Thoracic aorta (tissue), 2 donors: Measurements from ENCODE around the gene MED15. TPM values are rescaled to one million over a fixed set of nuclear protein-coding genes. Genes with fewer than 3 reads are reported as not detected.

Source experiments
- ATAC-seq: fragments of 150-250 bp; one replicate; pipeline ENCODE4 v1.8.0; 2017; ENCODE audit warnings: low read depth; ENCODE audit not compliant: insufficient number of reproducible peaks, low FRiP score
- DNase-seq: peaks from one replicate; pipeline ENCODE4 v3.0.0-alpha.2; 2020; ENCODE audit warnings: low spot score
- H3K27ac ChIP-seq, 2 donors: fragments of 200-600 bp; sonication (generic); 1 replicate in 1 of 2; 2 replicates in 1 of 2; pipeline ENCODE4 v1.5.1; 2016; ENCODE audit warnings: mild to moderate bottlenecking in 2 of 2, moderate library complexity in 2 of 2
- H3K27me3 ChIP-seq: fragments of 200-600 bp; sonication (generic); replicated peaks from 2 replicates; pipeline ENCODE4 v1.6.0; 2016; ENCODE audit warnings: mild to moderate bottlenecking; ENCODE audit not compliant: insufficient read depth
- H3K36me3 ChIP-seq: fragments of 200-600 bp; sonication (generic); one replicate; pipeline ENCODE4 v1.5.1; 2016
- H3K4me1 ChIP-seq, 2 donors: fragments of 200-600 bp; sonication (generic); 1 replicate in 1 of 2; 2 replicates in 1 of 2; pipeline versions ENCODE4 v1.5.1 to v1.6.0; 2016; ENCODE audit warnings: low read depth in 2 of 2, mild to moderate bottlenecking in 1 of 2; ENCODE audit not compliant: control insufficient read depth in 1 of 2
- H3K4me3 ChIP-seq: fragments of 200-600 bp; sonication (generic); 2 replicates; pipeline ENCODE4 v1.5.1; 2016; ENCODE audit warnings: mild to moderate bottlenecking
- H3K9me3 ChIP-seq: fragments of 200-600 bp; sonication (generic); 2 replicates; pipeline ENCODE4 v1.5.1; 2016
- total RNA-seq, 2 donors: library from RNA; depleted of rRNA; stranded (reverse); fragments of >200 nt; gene quantifications; one replicate each; pipeline versions ENCODE4 v1.1.0 to v1.2.3, GENCODE V29; 2016
- TF ChIP-seq, protein P1 (sequence below): fragments of 200-600 bp; sonication (generic); IDR thresholded peaks from one replicate; pipeline ENCODE4 v1.5.1; 2019; ENCODE audit warnings: antibody characterized with exemption

The MED15 gene
- total RNA-seq, 2 donors from 2014 or later: 78.9 to 98.6 TPM

DNA sequence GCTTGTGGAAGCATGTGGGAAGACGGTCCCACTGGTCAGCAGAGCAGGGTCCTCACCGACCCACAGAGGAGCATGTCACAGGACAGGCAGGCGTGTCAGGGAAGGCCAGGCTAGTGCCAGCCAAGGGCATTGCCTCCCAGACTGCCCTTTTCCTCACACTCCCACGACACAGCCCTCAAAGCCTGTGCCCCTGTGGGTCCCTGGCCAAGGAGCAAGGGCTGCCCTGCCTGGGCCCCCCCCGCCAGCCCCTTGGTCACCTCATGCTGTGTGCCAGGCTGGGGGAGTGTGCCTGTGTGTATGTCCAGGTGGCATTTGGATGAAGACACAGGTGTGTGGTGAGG, 74.7 kb downstream of the MED15 start:
- H3K4me1 ChIP-seq: peaks cover 5 to 15% of the 10 kb centered on the region in 2 donors
- no peak overlapping the region for H3K27ac ChIP-seq
- ATAC-seq: no peak
- TF ChIP-seq, protein P1, sequence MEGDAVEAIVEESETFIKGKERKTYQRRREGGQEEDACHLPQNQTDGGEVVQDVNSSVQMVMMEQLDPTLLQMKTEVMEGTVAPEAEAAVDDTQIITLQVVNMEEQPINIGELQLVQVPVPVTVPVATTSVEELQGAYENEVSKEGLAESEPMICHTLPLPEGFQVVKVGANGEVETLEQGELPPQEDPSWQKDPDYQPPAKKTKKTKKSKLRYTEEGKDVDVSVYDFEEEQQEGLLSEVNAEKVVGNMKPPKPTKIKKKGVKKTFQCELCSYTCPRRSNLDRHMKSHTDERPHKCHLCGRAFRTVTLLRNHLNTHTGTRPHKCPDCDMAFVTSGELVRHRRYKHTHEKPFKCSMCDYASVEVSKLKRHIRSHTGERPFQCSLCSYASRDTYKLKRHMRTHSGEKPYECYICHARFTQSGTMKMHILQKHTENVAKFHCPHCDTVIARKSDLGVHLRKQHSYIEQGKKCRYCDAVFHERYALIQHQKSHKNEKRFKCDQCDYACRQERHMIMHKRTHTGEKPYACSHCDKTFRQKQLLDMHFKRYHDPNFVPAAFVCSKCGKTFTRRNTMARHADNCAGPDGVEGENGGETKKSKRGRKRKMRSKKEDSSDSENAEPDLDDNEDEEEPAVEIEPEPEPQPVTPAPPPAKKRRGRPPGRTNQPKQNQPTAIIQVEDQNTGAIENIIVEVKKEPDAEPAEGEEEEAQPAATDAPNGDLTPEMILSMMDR: no peak
- DNase-seq: no peak
- no peaks in the 10 kb centered on the region for H3K9me3 ChIP-seq
- H3K27me3 ChIP-seq: no peaks in the 10 kb centered on the region
- H3K4me3 ChIP-seq: no peak overlapping the region
- H3K36me3 ChIP-seq: peaks cover 49% of the 10 kb centered on the region

DNA sequence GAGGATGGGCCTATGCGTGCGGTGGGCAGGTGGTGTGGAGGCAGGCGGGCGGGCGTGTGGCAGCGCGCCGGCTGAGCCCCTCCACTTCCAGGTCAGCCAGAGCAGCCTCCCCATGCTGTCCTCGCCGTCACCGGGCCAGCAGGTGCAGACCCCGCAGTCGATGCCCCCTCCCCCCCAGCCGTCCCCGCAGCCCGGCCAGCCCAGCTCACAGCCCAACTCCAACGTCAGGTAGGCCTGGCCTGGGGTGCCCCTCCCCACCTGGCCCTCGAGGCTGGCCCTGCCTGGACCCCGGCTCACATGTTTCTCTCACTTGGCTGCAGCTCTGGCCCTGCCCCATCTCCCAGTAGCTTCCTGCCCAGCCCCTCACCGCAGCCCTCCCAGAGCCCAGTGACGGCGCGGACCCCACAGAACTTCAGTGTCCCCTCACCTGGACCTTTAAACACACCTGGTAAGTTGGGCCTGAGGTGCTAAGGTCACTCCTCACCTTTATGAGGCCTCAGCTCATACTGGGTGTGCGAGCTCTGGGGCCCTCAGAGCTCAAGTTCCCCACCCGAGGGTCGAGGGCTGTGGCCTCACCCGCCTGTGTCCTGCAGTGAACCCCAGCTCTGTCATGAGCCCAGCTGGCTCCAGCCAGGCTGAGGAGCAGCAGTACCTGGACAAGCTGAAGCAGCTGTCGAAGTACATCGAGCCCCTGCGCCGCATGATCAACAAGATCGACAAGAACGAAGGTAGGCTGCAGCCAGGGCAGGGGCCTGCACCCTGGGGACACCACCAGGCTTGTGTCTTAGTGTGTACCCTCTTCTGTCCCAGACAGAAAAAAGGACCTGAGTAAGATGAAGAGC, 75.3 kb downstream of the MED15 start:
- no peak for DNase-seq
- ATAC-seq: no peak
- Histone ChIP-seq H3K36me3 (peaks cover 53% of the 10 kb centered on the region), H3K9me3 (no peaks in the 10 kb centered on the region), H3K4me1 (peaks cover 5 to 15% of the 10 kb centered on the region in 2 donors), H3K27ac (no peak overlapping the region), H3K4me3 (no peak overlapping the region), H3K27me3 (no peaks in the 10 kb centered on the region)
- TF ChIP-seq, protein P1: no peak

DNA sequence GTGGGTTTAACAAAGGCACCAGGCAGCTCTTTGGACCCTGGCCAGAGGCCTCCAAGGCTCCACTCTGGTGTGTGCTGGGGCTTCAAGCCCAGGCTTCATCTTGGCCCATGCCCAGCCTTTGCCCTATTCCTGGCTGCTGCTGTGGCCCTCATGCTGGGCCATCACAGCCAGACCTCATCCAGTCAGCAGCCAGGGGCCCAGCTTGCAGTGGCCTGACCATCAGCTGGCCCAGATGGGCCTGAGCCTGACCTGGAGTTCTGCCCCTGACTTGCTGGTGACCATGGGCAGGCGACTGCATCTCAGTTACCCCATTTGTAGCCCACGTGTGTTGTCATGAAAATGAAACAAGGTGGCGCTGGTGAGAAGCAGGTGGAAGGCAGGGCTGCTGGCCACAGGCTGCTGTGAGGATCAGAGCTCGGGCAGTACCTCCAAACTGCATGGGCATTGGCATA, 76.1 kb downstream of the MED15 start:
- H3K27me3 ChIP-seq: no peaks in the 10 kb centered on the region
- TF ChIP-seq, protein P1: no peak
- H3K4me1 ChIP-seq: peaks cover 4 to 12% of the 10 kb centered on the region in 2 donors
- no peak overlapping the region for H3K4me3 ChIP-seq
- H3K9me3 ChIP-seq: no peaks in the 10 kb centered on the region
- DNase-seq (no peak), ATAC-seq (no peak)
- H3K36me3 ChIP-seq: peaks cover 53% of the 10 kb centered on the region
- no peak overlapping the region for H3K27ac ChIP-seq

DNA sequence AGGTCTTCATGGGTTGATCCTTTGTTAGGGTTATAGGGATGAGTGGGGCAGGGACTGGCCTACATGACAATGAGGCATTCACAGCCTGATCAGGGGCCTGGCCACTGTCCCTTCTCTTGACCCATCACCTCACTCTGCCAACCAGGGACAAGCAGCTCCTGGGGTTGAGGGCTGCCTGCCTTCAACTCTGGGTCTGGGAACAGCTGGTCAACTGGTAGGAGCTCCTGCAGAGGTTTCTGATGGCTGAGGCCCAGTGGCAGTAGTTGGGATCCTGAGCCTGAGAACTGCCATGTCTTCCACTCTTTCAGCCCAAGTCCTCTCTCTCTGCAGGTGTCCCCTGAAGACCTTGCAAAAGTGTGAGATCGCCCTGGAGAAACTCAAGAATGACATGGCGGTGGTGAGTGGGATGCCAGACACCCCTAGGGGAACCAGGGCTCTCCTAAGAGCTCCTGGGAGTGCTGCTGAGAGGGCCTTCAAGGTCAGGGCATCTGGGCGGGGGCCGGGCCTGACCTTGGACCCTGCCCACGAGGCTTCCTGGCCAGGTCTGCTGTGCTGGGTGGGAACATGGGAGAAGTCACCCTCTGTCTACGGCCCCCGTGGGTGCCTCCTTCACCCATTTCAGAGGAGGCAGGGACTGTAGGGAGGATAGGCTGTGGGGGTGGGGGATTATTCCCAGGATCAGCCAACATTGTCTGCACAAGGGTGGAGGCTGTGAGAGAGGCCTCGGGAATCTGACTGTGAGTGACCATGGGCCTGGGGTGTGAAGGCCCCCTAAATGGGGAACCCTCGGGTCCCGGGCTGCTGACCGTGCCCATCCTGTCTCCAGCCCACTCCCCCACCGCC, 76.8 kb downstream of the MED15 start:
- Histone ChIP-seq H3K4me1 (peaks cover 0 to 4% of the 10 kb centered on the region in 2 donors), H3K27me3 (no peaks in the 10 kb centered on the region), H3K9me3 (no peaks in the 10 kb centered on the region), H3K4me3 (no peak overlapping the region), H3K36me3 (peaks cover 53% of the 10 kb centered on the region), H3K27ac (no peak overlapping the region)
- ATAC-seq (no peak), DNase-seq (no peak)
- TF ChIP-seq, protein P1: no peak
